GM19351 (cell line): ENCODE data around the gene SMCO4.

Experiments
- ATAC-seq: cut with Tn5 transposase; IDR thresholded peaks from one replicate; pipeline ENCODE4 v1.9.1; 2021; ENCODE audit warnings: mild to moderate bottlenecking, moderate library complexity; ENCODE audit not compliant: unreplicated experiment

Gene SMCO4

GRCh38 chr11:93510196-93510873 is 32.9 kb downstream of the SMCO4 start:
- no peak for ATAC-seq

GRCh38 chr11:93507517-93507916 is 35.7 kb downstream of the SMCO4 start:
- no peak for ATAC-seq

- no peak for ATAC-seq
These were observed 37.5 kb downstream of the SMCO4 start for GRCh38 chr11:93505703-93506102.

GRCh38 chr11:93504110-93505095 is 38.8 kb downstream of the SMCO4 start:
- ATAC-seq, result no peak

- ATAC-seq, result no peak
These were observed 41.3 kb downstream of the SMCO4 start for GRCh38 chr11:93501856-93502255.

- ATAC-seq, result no peak
These were observed 42.4 kb downstream of the SMCO4 start for GRCh38 chr11:93500759-93501158.

- ATAC-seq, result no peak
These were observed 44.5 kb downstream of the SMCO4 start for GRCh38 chr11:93498641-93499040.

GRCh38 chr11:93498161-93498560 is 45.0 kb downstream of the SMCO4 start:
- ATAC-seq, result no peak

GRCh38 chr11:93497596-93497995 is 45.6 kb downstream of the SMCO4 start:
- no peak for ATAC-seq

GRCh38 chr11:93494357-93494756 is 48.8 kb downstream of the SMCO4 start:
- ATAC-seq, result no peak

GRCh38 chr11:93493252-93493897 is 49.8 kb downstream of the SMCO4 start:
- ATAC-seq, result no peak

GRCh38 chr11:93492464-93493251 is 50.5 kb downstream of the SMCO4 start:
- ATAC-seq, result no peak

- no peak for ATAC-seq
These were observed 51.2 kb downstream of the SMCO4 start for GRCh38 chr11:93491973-93492372.

- no peak for ATAC-seq
These were observed 52.1 kb downstream of the SMCO4 start for GRCh38 chr11:93490996-93491618.

- no peak for ATAC-seq
These were observed 53.4 kb downstream of the SMCO4 start for GRCh38 chr11:93489841-93490240.

GRCh38 chr11:93487032-93487483 is 56.1 kb downstream of the SMCO4 start:
- ATAC-seq, result no peak

GRCh38 chr11:93485983-93486382 is 57.2 kb downstream of the SMCO4 start:
- no peak for ATAC-seq

GRCh38 chr11:93484716-93485115 is 58.5 kb downstream of the SMCO4 start:
- ATAC-seq, result no peak

GRCh38 chr11:93482556-93482955 is 60.6 kb downstream of the SMCO4 start:
- no peak for ATAC-seq

- ATAC-seq, result no peak
These were observed 61.5 kb downstream of the SMCO4 start for GRCh38 chr11:93481696-93482095.
